Pancreas (tissue), 10 donors: ENCODE measurements around the gene GLTP. TPM values are rescaled to one million over a fixed set of nuclear protein-coding genes. Genes with fewer than 3 reads are reported as not detected.
"Not testable (repeated sequence)": the region's sequence is repeated elsewhere in the genome, so short reads cannot be mapped to it uniquely, and the experiment has no call there.

Experiments
- ATAC-seq, 4 donors: fragments of 200-7000 bp; cut with Tn5 transposase; one replicate each; pipeline versions ENCODE4 v1.8.0 to v1.9.1; 2020; ENCODE audit warnings: mild to moderate bottlenecking in 4 of 4, moderate library complexity in 4 of 4
- DNase-seq, 6 donors: peaks; one replicate each; pipeline ENCODE4 v3.0.0-alpha.2; 2020
- FAIRE-seq: peaks from 2 replicates; lab custom pipeline; 2012; peaks lifted over from hg19 to GRCh38; lab: Jason Lieb, UNC
- H3K27ac ChIP-seq, 4 donors: fragments of 200-600 bp; sonication (generic); 1 replicate in 3 of 4; 2 replicates in 1 of 4; pipeline versions ENCODE4 v1.5.0 to v1.8.0; 2020
- H3K27me3 ChIP-seq, 4 donors: fragments of 200-600 bp; one replicate each; pipeline ENCODE4 v1.8.0; 2021
- H3K36me3 ChIP-seq, 3 donors: fragments of 200-600 bp; sonication (generic) in 1 of 3; one replicate each; pipeline versions ENCODE4 v1.5.0 to v1.8.0; 2020 to 2021
- H3K4me1 ChIP-seq, 3 donors: fragments of 200-600 bp; one replicate each; pipeline ENCODE4 v1.8.0; 2021
- H3K4me3 ChIP-seq, 4 donors: fragments of 200-600 bp; sonication (generic) in 2 of 4; one replicate each; pipeline versions ENCODE4 v1.5.0 to v1.8.0; 2020 to 2021
- H3K9me3 ChIP-seq, 4 donors: fragments of 200-600 bp; one replicate each; pipeline ENCODE4 v1.8.0; 2021
- CTCF ChIP-seq, 4 donors: fragments of 200-600 bp; sonication (generic) in 3 of 4; IDR thresholded peaks; one replicate each; pipeline versions ENCODE4 v1.5.0 to v1.8.0; 2021; ENCODE audit warnings: antibody characterized with exemption in 4 of 4
- WGBS, 2 donors: extraction: QIAGEN DNeasy Blood & Tissue Kit; methylation state at CpG; one replicate each; pipeline ENCODE4 v1.1.7; 2013; 5-methylcytosine and 5-hydroxymethylcytosine counted together
- intact Hi-C, 3 donors: fragments of 100-400 bp; cut with DNase I; formaldehyde crosslinking; loops; one replicate each; pipeline versions ENCODE4 v1.11.1 to v1.14.2; 2022
- polyA plus RNA-seq, 2 donors: library from polyadenylated mRNA; stranded (reverse); fragments of 200-250 nt; gene quantifications; one replicate each; pipeline ENCODE4 v1.2.3, GENCODE V29; 2013
- total RNA-seq, 6 donors: library from RNA; stranded (reverse); fragmentation: NEBNext Ultra II Directional in 4 of 6; extraction: Animal tissue kit (Norgen Biotek cat#: 25700) in 4 of 6; gene quantifications; one replicate each; pipeline versions ENCODE4 v1.2.1 to v1.2.4, GENCODE V29; 2021 to 2023
- donor health status: healthy with polysubstance abuse.
- donor health status: DM: no; HTN: no; CAD: no; lungs with moderate emphysema.
- donor health status: DM: no; HTN: no; CAD: no.
- donor health status: control.
- donor health status: control.
- donor health status: Bipolar disorder and iron deficiency.
- donor health status: DM: yes; HTN: yes; CAD: no.
- donor health status: DM: no; HTN: no; CAD: no.
- donor health status: DM: no; HTN: no; CAD: no.
- donor health status: DM: yes; HTN: yes; CAD: no.

The GLTP gene
- total RNA-seq = 10 to 100 TPM; 14.7 to 24.9 (median 19.3) TPM
- polyA plus RNA-seq = 10 to 100 TPM; 16.2 TPM

- FAIRE-seq (no peak), DNase-seq (peak; percentile 78 to 96 (median 92)), ATAC-seq (peak; percentile 96 to 98 (median 98))
- peak in 3 of 4 donors; percentile 32 to 46 (median 40) for TF ChIP-seq CTCF (IDR thresholded peaks at IDR 0.05)
- peaks cover 6 to 16% (median 7%) of the 10 kb centered on the region in 3 donors for H3K4me1 ChIP-seq
- peak within 1 kb of the TSS in 1 of 4 donors; percentile 62 for H3K27ac ChIP-seq
- H3K9me3 ChIP-seq = no peaks in the 10 kb centered on the region
- WGBS, 2 donors = 0% methylated on average over 45 to 92 of the region's 92 CpGs
- no peaks in the 10 kb centered on the region for H3K36me3 ChIP-seq
- intact Hi-C loops = loop anchor here in 1 of 3 donors (10.0 kb wide), 1 partner anchor 65 kb away; no protein-coding TSS in a partner anchor
- H3K27me3 ChIP-seq = no peaks in the 10 kb centered on the region
- H3K4me3 ChIP-seq = peak within 1 kb of the TSS; percentile 51 to 77 (median 62)
Measured at GRCh38 chr12:109880043-109880931, at the start of gene GLTP. Gene GLTP, minus strand, starts transcription at chr12:109880541. Its CDS starts 167 bp downstream, at chr12:109880374.

- intact Hi-C loops, ATAC-seq, H3K9me3 ChIP-seq, DNase-seq, H3K27me3 ChIP-seq, H3K4me3 ChIP-seq, FAIRE-seq: not testable (repeated sequence)
- Histone ChIP-seq H3K27ac (peak overlapping the region in 3 of 4 donors; percentile 29 to 70 (median 42)), H3K4me1 (peaks cover 12 to 26% (median 18%) of the 10 kb centered on the region in 3 donors), H3K36me3 (peaks cover 0 to 21% (median 4%) of the 10 kb centered on the region in 3 donors)
- 55 to 64% methylated on average over 14 of the region's 14 CpGs for WGBS, 2 donors
Measured at GRCh38 chr12:109929326-109929725, 49.0 kb upstream of the GLTP start.

GRCh38 chr12:109928058-109928656 lies 47.8 kb upstream of the GLTP start:
- 88 to 91% methylated on average over 12 of the region's 12 CpGs for WGBS, 2 donors
- ATAC-seq (no peak), FAIRE-seq (no peak), DNase-seq (peak in 1 of 6 donors; percentile 39)
- Histone ChIP-seq H3K4me1 (peaks cover 12 to 21% (median 18%) of the 10 kb centered on the region in 3 donors), H3K9me3 (no peaks in the 10 kb centered on the region), H3K27ac (no peak overlapping the region), H3K36me3 (peaks cover 0 to 14% (median 4%) of the 10 kb centered on the region in 3 donors), H3K4me3 (no peak overlapping the region), H3K27me3 (no peaks in the 10 kb centered on the region)
- TF ChIP-seq CTCF (IDR thresholded peaks at IDR 0.05) = no peak
- intact Hi-C loops = no loop called here

GRCh38 chr12:109927622-109928021 lies 47.3 kb upstream of the GLTP start:
- H3K9me3 ChIP-seq = no peaks in the 10 kb centered on the region
- 64 to 77% methylated on average over 8 of the region's 8 CpGs for WGBS, 2 donors
- peak in 2 of 6 donors; percentile 40 to 62 for DNase-seq
- ATAC-seq = peak in 3 of 4 donors; percentile 33 to 48 (median 43)
- H3K4me3 ChIP-seq = no peak overlapping the region
- FAIRE-seq = no peak
- no peaks in the 10 kb centered on the region for H3K27me3 ChIP-seq
- intact Hi-C loops = no loop called here
- no peak overlapping the region for H3K27ac ChIP-seq
- H3K4me1 ChIP-seq = peaks cover 12 to 18% (median 17%) of the 10 kb centered on the region in 3 donors
- peaks cover 0 to 8% (median 4%) of the 10 kb centered on the region in 3 donors for H3K36me3 ChIP-seq
- peak in 3 of 4 donors; percentile 25 to 49 (median 35) for TF ChIP-seq CTCF (IDR thresholded peaks at IDR 0.05)
